ENCODE data around the gene WDR88. TPM values are rescaled to one million over a fixed set of nuclear protein-coding genes. Genes with fewer than 3 reads are reported as not detected.

The WDR88 gene
- total and polyA plus RNA-seq, 2 donors from 2014 or later, result not detected

DNA sequence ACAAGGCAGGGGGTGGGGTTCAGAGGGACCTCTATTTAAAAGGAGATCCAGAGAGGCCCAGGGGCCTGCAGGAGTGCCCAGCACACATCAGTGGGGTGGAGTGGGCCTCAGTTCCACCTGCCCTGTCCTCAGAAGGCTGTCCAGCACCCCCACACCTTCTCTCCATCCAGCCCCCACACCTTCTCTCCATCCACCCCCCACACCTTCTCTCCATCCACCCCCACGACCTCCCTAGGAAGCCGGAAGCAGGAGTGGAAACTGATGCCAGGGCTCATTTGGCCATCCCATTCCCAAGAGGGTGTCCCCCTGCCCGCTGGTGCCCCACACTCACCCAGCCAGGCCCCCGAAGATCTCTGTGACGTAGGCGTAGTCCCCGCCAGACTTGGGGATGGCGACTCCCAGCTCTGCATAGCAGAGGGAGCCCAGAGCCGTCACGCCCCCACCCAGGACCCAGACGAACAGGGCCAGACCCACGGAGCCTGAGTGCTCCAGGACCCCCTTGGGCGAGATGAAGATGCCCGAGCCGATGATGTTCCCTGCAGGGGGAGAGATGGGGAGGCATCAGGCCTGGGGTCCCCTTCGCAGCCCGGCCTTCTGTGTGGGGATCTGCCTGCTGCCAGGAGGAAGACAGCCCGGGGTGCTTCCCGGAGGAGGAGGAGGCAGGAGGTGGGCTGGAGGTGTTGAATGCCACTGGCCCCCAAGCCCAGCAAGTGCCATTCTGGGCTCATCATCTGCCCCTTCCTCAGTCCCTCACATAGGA, 83.7 kb downstream of the WDR88 start:
- Histone ChIP-seq H3K9ac (ENCODE audit: low read length in 3 of 3) (no peak overlapping the region), H3K4me1 (ENCODE audit: control insufficient read depth in 2 of 3, insufficient read depth in 2 of 3, low read depth in 1 of 3, low read length in 3 of 3) (no peaks in the 10 kb centered on the region), H3K27me3 (ENCODE audit: control insufficient read depth, insufficient read depth, low read length) (no peaks in the 10 kb centered on the region), H3K4me3 (ENCODE audit: low read length in 3 of 3) (no peak overlapping the region), H3K9me3 (ENCODE audit: control insufficient read depth in 2 of 3, insufficient read depth in 1 of 3, low read length in 3 of 3) (no peaks in the 10 kb centered on the region), H3K36me3 (ENCODE audit: control insufficient read depth in 2 of 3, insufficient read depth in 3 of 3, low read length in 3 of 3) (no peaks in the 10 kb centered on the region), H3K27ac (ENCODE audit: low read depth in 2 of 2, low read length in 2 of 2) (no peak overlapping the region)
- intact Hi-C loops (cut with DNase I), result no loop called here
- DNase-seq (no peak), FAIRE-seq (no peak)
- TF ChIP-seq, protein P1, sequence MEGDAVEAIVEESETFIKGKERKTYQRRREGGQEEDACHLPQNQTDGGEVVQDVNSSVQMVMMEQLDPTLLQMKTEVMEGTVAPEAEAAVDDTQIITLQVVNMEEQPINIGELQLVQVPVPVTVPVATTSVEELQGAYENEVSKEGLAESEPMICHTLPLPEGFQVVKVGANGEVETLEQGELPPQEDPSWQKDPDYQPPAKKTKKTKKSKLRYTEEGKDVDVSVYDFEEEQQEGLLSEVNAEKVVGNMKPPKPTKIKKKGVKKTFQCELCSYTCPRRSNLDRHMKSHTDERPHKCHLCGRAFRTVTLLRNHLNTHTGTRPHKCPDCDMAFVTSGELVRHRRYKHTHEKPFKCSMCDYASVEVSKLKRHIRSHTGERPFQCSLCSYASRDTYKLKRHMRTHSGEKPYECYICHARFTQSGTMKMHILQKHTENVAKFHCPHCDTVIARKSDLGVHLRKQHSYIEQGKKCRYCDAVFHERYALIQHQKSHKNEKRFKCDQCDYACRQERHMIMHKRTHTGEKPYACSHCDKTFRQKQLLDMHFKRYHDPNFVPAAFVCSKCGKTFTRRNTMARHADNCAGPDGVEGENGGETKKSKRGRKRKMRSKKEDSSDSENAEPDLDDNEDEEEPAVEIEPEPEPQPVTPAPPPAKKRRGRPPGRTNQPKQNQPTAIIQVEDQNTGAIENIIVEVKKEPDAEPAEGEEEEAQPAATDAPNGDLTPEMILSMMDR (IDR thresholded peaks at IDR 0.05; ENCODE audit: borderline replicate concordance, extremely low read depth, insufficient read depth), result no peak

GRCh38 chr19:33216198-33216830, 84.4 kb downstream of the WDR88 start:
- DNase-seq, result no peak

GRCh38 chr19:33217881-33218280, 86.0 kb downstream of the WDR88 start:
- no peak for DNase-seq
- Histone ChIP-seq H3K4me3 (ENCODE audit: low read length in 3 of 3) (no peak overlapping the region), H3K27ac (ENCODE audit: low read depth in 2 of 2, low read length in 2 of 2) (no peak overlapping the region), H3K36me3 (ENCODE audit: control insufficient read depth in 2 of 3, insufficient read depth in 3 of 3, low read length in 3 of 3) (no peaks in the 10 kb centered on the region), H3K9ac (ENCODE audit: low read length in 3 of 3) (no peak overlapping the region), H3K9me3 (ENCODE audit: control insufficient read depth in 2 of 3, insufficient read depth in 1 of 3, low read length in 3 of 3) (no peaks in the 10 kb centered on the region), H3K4me1 (ENCODE audit: control insufficient read depth in 2 of 3, insufficient read depth in 2 of 3, low read depth in 1 of 3, low read length in 3 of 3) (no peaks in the 10 kb centered on the region), H3K27me3 (ENCODE audit: control insufficient read depth, insufficient read depth, low read length) (no peaks in the 10 kb centered on the region)
- no peak for FAIRE-seq
- intact Hi-C loops (cut with DNase I), result no loop called here
- TF ChIP-seq, protein P1 (IDR thresholded peaks at IDR 0.05; ENCODE audit: borderline replicate concordance, extremely low read depth, insufficient read depth), result no peak

More at GRCh38 chr19:33216198-33216830, 84.4 kb downstream of the WDR88 start:
- Histone ChIP-seq H3K9me3 (ENCODE audit: control insufficient read depth in 2 of 3, insufficient read depth in 1 of 3, low read length in 3 of 3) (no peaks in the 10 kb centered on the region), H3K27ac (ENCODE audit: low read depth in 2 of 2, low read length in 2 of 2) (no peak overlapping the region), H3K9ac (ENCODE audit: low read length in 3 of 3) (no peak overlapping the region), H3K36me3 (ENCODE audit: control insufficient read depth in 2 of 3, insufficient read depth in 3 of 3, low read length in 3 of 3) (no peaks in the 10 kb centered on the region), H3K4me3 (ENCODE audit: low read length in 3 of 3) (no peak overlapping the region), H3K4me1 (ENCODE audit: control insufficient read depth in 2 of 3, insufficient read depth in 2 of 3, low read depth in 1 of 3, low read length in 3 of 3) (no peaks in the 10 kb centered on the region), H3K27me3 (ENCODE audit: control insufficient read depth, insufficient read depth, low read length) (no peaks in the 10 kb centered on the region)
- TF ChIP-seq, protein P1 (IDR thresholded peaks at IDR 0.05; ENCODE audit: borderline replicate concordance, extremely low read depth, insufficient read depth), result no peak
- FAIRE-seq, result no peak
- intact Hi-C loops (cut with DNase I), result no loop called here

Measured in kidney (tissue), 14 donors.